Stimulated activated naive CD8-positive, alpha-beta T cell treated with anti-CD3 and anti-CD28 coated beads, Interleukin-15, Interleukin-2, amounts not matched to agents 100 U/mL and 50 U/mL, for 24 hours (primary cell): ENCODE results near the gene AP2S1.
"Not testable (repeated sequence)": the region's sequence is repeated elsewhere in the genome, so short reads cannot be mapped to it uniquely, and the experiment has no call there.

Experiments
- ATAC-seq: fragments of 150-1000 bp; cut with Tn5 transposase; one replicate; pipeline ENCODE4 v1.10.0; 2021
- DNase-seq: peaks from one replicate; pipeline ENCODE4 v3.0.0; 2021

AP2S1 gene

DNA sequence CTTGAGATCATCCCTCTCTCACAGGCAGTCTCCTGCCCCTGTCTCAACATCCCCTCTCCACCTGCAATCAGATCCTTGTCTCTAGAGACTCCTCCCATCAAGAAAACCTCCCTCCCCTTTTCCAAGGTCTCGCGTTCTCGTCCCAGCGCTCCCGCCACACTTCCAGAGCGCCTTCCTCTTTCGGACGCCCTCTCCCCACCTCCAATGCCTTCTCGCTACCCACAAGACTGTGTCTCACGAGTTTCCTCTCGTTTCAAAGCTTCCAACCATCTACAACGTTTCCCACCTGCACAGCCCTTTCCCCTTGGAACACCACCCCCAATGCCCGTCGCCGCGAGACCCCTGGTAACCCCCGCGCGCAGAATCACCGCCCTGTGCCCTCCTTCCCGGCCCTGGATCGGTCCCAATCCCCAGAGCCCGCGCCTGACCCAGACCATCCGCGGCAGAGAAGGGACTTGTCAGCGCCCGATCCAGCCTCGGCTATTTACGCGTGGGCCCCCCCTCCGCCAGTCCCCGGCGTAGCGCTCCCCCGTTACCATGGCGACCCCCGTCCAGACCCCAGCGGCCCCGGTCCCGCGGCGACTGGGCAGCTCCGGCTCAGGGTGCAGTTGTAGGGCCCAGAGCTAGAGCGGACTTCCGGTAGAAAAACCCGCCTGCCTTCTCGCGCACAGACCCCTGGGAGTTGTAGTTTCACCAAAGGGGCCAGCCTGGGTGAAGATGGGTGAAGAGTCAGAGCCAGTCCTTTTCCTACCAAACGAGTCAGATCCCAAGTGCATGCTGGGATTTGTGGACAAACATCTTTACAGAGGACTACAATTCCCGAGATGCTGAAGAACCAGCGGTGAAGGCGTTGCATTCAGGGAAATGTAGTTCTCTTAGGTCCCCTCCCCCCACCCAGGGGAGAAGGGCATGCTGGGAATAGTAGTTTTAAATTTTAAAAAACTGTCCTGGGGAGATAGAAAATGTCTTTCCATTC lies at the start of gene AP2S1:
AP2S1 (minus strand) TSS at position 619 of the 976 bp plus-strand sequence; CDS start at position 539, 80 bp downstream.
- DNase-seq (peak; percentile 91), ATAC-seq (peak; percentile 99)

DNA sequence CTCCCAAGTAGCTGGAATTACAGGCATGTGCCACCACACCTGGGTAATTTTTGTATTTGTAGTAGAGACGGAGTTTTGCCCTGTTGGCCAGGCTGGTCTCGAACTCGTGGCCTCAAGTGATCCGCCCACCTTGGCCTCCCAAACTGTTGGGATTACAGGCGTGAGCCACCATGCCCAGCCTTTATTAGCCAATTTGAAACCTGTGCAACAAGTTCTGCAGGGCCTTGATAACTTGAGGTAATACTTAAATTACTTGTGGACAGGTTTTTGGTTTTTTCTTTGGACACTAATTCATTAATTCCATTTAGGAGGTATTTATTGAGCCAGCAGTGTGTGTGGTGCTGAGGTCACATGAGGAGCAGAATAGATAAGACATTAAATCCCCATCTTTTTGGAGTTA lies 49.7 kb upstream of the AP2S1 start:
- DNase-seq, result no peak
- ATAC-seq, result no peak

DNA sequence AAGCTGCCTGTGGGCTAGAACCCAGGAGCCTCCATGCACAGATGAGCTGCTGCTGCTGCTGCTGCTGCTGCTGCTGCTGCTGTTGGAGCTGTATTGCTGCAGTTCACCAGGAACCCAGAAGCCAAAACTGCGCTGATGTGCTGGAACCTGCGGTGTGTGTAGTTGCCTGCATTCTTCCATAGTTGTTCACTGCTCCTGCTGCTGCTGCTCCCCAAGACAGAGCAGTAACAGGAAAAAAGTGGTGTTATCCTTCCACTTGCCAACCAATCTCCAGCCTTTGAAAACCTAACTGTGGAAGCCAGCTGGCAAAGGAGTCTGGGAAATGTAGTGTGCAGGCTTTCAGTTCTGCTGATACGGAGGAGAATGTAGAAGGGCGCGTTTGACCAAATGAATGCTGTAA lies 48.1 kb upstream of the AP2S1 start:
- ATAC-seq, result no peak

DNA sequence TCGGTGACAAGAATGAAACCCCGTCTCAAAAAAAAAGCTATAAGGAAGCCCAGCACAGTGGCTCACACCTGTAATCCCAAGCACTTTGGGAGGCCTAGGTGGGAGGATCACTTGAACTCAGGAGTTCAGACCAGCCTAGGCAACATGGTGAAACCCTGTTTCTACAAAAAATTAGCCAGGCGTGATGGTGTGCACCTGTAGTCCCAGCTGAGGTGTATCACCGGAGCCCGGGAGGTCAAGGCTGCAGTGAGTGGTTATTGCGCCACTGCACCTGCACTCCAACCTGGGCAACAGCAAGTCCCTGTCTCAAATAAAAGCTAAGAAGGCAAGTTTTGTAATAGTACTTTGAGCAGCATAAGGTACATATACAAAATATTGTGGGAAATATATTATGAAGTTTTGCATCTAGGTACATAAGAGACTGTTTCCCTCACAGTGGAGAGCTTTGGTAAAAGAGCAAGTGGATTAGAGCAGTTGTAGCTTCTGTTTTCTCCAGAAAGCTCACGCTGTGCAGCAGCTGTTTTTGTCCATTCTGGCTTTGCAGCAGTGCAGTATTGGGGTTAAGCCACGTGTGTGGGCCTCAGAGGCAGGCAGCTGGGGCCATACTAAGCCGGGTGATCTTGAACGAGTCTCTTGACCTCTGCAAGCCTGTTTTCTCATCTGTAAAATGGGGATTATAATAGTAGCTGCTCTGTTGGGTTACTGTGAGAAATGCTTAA lies 45.6 kb upstream of the AP2S1 start:
- ATAC-seq, result no peak

More for the DNA sequence above, 48.1 kb upstream of the AP2S1 start:
- no peak for DNase-seq

DNA sequence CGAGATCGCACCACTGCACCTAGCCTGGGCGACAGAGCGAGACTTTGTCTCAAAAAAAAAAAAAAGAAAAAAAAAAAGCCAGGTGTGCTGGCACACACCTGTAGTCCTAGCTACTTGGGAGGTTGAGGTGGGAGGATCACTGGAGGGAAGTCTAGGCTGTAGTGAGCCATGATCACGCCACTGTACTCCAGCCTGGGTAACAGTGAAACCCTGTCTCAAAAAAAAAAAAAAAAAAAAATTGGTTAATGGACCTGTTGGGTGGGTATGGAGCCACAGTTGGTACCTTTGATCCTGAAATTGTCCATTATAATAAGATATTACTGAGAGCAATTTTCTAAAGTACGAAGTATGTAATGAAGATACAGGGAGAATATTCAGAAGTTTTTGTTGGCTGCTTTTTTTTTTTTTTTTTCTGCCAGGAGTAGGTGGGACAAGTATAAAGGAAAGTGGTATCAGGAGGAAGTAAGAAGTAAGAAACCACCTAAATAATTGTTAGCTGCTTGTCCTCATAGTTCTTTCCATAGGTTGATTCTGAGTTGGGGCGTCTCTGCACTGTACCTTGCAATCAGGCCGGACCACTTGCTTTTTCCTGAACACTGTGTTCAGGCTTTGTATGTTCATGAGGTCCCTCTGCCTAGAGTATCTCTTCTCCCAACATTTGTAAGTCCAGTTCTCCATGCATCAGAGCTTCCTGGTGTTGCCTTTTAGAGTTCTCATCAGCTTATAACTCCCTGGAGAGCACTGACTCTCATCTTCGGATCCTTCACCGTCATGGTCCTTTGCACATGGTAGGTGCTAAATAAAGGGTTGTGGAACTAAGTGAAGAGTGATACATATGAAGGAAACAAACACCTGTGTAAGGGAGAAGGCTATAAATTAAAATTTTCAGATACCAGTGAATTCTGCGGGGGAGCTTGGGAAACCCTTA lies 41.9 kb upstream of the AP2S1 start:
- no peak for DNase-seq
- no peak for ATAC-seq

More for the DNA sequence above, 45.6 kb upstream of the AP2S1 start:
- DNase-seq, result no peak

DNA sequence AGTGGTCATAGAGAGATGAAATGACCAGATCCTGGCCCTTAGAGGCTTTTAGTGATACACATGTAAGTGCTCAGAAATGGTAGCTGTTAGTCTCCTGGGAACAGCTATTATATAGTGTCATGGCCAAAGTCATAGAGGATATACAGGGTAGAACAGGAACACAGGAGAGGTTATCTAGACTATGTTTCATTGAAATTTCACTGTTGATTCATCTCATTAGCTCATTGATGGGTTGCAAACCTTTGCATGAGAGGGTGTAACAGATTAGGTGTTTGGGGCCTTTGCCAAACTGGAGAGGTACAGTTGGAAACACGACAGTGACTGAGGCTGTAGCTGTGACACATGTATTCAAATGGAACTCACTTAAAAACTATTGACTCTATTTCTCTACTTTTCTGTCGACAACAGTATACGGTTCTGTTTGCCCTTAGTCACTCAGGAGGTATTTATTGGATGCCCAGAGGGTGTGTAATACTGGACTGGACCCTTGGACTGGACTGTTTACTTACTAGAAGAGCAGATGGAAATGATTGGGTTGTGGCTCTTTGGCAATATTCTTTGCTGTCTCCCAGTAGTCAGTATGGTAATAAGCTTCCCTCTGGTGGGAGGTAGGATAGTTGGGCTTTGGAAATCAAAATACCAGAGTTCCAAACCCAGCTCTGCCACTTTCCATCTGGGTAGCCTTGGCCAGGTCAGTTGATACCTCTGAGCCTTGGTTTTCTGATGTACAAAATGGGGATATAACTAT lies 40.0 kb upstream of the AP2S1 start:
- ATAC-seq (no peak), DNase-seq (no peak)

DNA sequence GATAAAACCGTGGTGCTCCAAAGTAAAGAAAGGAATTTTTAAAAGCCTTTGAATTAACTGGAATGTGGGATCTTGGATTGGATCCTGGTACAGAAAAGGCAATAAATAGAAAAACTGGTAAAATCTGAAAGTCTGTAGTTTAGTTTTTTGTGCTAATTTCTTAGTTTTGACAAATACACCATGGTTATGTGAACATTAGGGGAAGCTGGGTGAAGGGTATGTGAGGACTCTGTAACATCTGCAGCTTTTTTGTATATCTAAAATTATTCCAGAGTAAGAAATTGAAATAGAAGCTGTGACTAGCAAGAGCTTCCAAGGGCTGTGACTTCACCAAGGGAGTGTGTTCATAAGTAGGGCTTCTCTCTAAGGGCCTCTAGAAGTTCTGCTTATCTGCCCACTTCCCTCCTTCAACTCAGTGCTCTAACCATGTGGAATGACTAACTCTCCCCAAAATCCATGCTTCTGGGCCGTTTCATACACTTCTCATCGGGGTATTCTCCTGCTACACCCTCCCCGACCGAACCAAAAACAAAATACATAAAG lies 36.7 kb upstream of the AP2S1 start:
- ATAC-seq (no peak), DNase-seq (no peak)

DNA sequence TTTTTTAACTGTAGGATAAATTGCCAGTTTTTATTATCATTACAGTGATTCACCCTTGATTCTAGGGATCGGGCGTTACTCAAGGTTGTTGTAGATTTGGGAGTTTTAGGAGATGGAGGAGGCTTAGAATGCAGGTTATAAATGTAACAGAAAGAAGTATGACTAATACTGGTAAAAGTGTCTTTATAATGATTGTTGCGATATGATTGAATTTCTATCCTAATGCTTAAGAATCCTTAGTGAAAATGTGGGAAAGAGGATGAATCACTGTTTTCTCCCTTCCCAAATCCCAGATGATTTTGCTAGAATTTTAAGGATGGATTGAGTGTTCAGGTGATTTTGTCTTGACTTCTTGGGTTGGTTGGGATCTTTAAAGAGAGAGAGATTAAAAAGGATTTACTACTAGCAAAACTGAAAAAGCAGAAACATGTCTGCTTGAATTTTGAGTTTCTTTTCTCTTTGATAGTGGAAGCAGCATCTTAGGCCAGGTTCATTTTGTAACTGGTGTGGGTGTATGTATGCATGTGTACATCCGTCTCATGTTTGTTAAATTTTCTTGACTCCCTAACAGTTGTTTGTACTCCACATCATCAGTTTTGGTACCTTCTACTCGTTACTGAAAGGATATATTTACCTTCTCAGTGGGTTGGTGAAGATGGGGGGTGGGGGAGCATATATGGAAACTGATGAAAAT lies 36.0 kb upstream of the AP2S1 start:
- DNase-seq (no peak), ATAC-seq (no peak)

DNA sequence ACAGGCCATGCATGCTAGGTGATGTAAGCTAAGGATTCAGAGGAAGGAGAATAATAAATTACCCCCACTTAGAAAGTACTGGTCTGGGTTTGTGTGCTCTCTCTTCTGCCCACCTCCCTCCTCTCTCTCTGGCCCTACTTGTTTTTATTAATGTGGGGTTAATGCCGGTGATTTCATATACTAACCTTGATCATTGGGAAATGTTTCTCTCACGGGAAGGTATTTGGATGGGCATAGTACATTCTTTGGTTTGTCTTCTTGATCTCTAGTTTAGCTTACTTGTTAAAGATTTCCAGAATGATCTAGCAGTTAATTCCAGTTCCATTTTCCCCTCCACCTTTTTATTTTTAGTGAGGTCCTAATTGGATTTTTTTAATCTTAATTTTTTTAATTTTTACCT lies 34.8 kb upstream of the AP2S1 start:
- ATAC-seq, result no peak
- no peak for DNase-seq

DNA sequence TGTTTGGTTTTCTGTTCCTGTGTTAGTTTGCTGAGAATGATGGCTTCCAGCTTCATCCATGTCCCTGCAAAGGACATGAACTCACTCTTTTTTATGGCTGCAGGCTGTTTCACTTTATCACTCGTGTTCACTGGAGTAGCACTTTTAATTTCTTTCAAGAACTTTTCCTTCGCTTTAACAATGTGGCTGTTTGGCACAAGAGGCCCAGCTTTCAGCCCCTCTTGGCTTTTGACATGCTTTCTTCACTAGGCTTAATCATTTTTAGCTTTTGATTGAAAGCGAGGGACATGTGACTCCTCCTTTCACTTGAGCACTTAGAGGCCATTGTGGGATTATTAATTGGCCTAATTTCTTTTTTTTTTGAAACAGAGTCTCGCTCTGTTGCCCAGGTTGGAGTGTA lies 32.1 kb upstream of the AP2S1 start:
- ATAC-seq, DNase-seq: not testable (repeated sequence)

DNA sequence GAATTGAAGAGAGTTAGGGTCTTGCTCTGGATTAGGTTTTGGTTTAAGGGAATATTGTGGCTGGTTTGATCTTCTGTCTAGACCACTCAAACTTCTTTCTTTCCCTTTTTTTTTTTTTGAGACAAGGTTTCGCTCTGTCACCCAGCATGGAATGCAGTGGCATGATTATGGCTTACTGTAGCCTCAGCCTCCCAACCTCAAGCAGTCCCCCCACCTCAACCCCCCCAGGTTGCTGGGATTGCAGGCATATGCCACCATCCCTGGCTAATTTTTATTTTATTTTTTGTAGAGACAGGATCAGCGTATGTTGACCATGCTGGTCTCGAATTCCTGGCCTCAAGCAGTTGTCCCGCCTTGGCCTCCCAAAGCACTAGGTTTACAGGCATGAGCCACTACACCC lies 31.4 kb upstream of the AP2S1 start:
- DNase-seq (no peak), ATAC-seq (no peak)

DNA sequence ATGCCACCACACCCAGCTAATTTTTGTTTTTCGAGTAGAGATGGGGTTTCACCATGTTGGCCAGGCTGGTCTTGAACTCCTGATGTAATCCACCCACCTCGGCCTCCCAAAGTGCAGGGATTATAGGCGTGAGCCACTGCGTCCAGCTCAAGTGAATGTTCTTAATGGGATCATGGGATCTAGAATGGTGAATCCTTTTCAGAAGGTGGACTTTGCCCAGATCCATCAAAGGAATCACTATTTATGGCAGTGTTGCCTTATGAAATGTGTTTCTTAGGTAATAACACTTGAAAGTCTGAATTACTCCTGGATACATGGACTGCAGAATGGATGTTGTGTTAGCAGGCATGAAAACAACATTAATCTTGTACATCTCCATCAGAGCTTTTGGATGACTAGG lies 30.4 kb upstream of the AP2S1 start:
- no peak for ATAC-seq
- no peak for DNase-seq

DNA sequence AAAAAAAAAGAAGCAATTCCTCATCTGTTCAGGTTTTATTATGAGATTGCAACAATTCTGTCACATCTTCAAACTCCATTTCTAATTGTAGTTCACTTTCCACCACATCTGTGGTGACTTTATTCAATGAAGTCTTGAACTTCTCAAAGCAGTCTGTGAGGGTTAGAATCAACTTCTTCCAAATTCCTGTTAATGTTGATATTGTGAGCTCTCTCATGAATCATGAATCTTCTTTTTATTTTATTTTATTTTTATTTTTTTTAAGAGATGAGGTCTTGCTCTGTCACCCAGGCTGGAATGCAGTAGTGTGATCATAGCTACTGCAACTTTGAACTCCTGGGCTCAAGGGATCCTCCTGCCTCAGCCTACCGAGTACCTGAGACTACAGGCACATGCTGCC lies 29.8 kb upstream of the AP2S1 start:
- no peak for DNase-seq
- no peak for ATAC-seq

DNA sequence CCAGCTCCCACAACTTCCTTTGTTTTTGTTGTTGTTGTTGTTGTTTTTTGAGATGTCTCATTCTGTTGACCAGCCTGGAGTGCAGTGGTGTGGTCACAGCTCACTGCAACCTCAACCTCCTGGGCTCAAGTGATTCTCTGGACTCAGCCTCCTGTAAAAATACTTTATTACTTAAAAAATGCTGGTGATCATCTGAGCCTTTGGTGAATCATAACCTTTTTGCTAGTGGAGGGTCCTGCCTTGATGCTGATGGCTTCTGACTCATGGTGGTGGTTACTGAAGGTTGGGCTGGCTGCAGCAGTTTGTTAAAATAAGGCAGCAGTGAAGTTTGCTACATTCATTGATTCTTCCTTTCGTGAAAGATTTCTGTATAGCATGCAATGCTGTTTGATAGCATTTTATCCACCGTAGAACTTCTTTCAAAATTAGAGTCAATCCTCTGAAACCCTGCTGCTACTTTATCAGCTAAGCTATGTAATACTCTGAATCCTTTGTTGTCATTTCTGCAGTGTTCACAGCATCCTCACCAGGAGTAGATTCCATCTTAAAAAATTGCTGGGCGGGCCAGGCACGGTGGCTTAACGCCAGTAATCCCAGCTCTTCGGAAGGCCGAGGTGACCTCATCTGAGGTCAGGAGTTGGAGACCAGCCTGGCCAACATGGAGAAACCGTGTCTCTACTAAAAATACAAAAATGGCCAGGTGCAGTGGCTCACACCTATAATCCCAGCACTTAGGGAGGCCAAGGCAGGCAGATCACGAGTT lies 28.1 kb upstream of the AP2S1 start:
- ATAC-seq, result peak; percentile 81
- no peak for DNase-seq

DNA sequence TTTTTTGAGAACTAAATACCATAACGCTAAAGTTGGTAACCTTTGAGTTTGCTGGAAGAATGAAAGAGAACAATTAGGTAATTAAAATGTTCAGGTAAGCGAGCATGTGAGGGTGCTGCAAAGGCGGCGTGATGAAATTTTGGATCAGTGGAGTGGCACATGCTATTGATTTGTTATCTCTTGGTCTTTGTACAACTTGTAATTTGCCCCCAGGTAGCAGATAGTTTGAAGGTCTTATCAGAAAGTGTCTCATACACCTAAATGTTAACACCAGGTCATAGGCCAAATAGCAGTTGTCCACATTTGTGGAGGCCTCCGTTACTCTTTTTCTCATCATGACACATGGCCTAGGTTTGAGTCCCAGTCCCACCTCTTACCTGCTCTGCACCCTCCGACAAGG lies 25.0 kb upstream of the AP2S1 start:
- ATAC-seq, result no peak
- no peak for DNase-seq

DNA sequence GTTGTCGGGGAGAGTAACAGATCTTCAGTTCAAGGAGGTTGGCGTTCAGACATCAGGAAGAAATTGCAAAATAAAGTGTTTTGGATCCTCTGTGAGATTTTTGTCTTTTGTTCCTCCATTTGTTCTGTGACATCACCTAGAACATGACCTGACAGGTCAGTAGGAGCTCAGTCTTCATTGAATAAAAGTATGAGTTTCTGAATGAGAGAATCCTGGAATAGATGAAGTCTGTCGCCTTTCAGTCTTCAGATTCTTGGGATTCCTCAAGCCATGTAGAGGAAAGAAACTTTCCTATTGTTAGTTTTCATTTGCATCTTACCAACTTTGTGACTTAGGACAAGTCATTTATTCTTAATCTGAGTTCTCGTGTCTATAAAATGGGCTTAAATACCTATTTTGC lies 24.6 kb upstream of the AP2S1 start:
- ATAC-seq, result no peak

DNA sequence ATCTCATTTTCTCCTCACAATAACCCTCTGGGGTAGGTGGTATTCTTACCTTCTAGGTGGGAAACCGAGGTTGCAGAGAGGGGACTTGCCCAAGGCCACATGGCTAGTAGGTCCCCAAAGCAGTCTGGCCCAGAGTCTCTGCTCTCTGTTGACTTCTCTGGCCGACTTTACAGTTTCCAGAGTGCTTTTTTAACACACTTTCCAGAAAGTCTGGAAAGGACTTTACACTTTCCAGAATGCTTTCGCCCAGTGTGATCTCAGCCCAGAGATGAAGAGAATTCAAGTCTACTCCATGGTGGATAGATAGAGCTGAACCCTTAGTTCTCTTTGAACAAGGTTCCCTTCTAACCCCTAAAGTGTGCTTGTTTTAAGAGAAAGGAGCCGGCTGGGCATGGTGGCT lies 22.3 kb upstream of the AP2S1 start:
- ATAC-seq, result no peak
- no peak for DNase-seq

More for the DNA sequence above, 24.6 kb upstream of the AP2S1 start:
- DNase-seq, result no peak

DNA sequence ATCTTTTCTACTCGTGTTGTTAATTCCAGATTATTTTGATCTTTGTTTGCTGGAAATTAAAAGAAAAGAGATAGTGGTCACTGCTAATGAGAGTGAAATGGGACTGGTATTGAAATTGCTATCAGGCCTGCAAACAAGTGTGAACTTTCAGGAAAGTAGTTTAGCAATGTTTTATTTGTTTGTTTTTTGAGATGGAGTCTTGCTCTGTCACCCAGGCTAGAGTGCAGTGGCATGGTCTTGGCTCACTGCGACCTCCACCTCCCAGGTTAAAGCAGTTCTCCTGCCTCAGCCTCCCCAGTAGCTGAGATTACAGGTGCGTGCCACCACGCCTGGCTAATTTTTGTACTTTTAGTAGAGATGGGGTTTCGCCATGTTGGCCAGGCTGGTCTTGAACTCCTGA lies 20.5 kb upstream of the AP2S1 start:
- ATAC-seq, DNase-seq: not testable (repeated sequence)

DNA sequence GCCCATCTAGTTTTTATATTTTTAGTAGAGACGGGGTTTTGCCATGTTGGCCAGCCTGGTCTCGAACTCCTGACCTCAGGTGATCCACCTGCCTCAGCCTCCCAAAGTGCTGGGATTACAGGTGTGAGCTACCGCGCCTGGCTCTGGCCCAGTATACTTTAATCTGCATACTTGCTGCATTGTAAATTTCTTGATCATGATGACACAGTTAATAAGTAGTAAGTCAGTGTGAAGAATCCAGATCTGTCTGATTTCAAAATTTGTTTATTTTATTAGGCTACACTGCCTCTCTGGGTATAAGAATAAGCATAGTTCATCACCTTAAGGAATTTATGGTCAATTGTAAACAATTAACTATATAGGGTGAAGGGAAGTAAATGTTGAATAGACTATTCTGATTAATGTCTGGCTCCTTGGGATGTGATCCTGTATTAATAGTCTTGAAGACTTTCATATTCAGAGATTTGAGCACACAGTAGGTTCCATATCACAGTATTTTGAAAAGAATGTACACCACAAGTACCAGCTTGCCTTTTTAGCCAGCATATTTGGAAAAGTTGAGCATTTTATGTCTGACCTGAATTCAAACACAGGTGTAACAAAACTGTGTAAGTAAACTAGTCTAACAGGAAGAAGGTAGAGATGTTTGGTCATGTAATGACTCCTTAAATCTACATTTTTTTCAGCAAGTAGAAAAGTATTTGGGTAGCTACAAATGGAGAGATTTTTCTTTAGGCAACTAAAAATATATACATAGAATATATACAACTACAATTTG lies 17.6 kb upstream of the AP2S1 start:
- ATAC-seq (no peak), DNase-seq (no peak)
